NCI-H2107 treated with DMSO at 0.1 percent for 48 hours (cell line): Measurements from ENCODE around the gene TAF8.

Source experiments
- DNase-seq: peaks from one replicate; lab custom pipeline; 2025; ENCODE audit not compliant: unreplicated experiment; lab: John Stamatoyannopoulos, UW

TAF8 gene

GRCh38 chr6:42095094-42095493 lies 44.8 kb downstream of the TAF8 start:
- DNase-seq, result no peak

- DNase-seq, result no peak
Measured at GRCh38 chr6:42095776-42096541, 45.6 kb downstream of the TAF8 start.

- DNase-seq, result no peak
Measured at GRCh38 chr6:42099340-42100028, 49.2 kb downstream of the TAF8 start.

- DNase-seq, result no peak
Measured at GRCh38 chr6:42100029-42100901, 49.9 kb downstream of the TAF8 start.

GRCh38 chr6:42101186-42101657 lies 50.9 kb downstream of the TAF8 start:
- no peak for DNase-seq

- DNase-seq, result no peak
Measured at GRCh38 chr6:42103216-42103615, 52.9 kb downstream of the TAF8 start.

GRCh38 chr6:42103753-42104094 lies 53.4 kb downstream of the TAF8 start:
- DNase-seq, result no peak

GRCh38 chr6:42104095-42104803 lies 53.9 kb downstream of the TAF8 start:
- DNase-seq, result no peak

GRCh38 chr6:42104804-42105125 lies 54.4 kb downstream of the TAF8 start:
- no peak for DNase-seq

- no peak for DNase-seq
Measured at GRCh38 chr6:42105156-42105648, 54.9 kb downstream of the TAF8 start.

GRCh38 chr6:42105709-42106108 lies 55.4 kb downstream of the TAF8 start:
- no peak for DNase-seq

- no peak for DNase-seq
Measured at GRCh38 chr6:42106112-42107023, 56.0 kb downstream of the TAF8 start.

GRCh38 chr6:42108071-42108470 lies 57.7 kb downstream of the TAF8 start:
- DNase-seq, result no peak

- DNase-seq, result no peak
Measured at GRCh38 chr6:42110683-42111082, 60.4 kb downstream of the TAF8 start.

- no peak for DNase-seq
Measured at GRCh38 chr6:42112351-42112750, 62.0 kb downstream of the TAF8 start.

GRCh38 chr6:42113936-42114636 lies 63.8 kb downstream of the TAF8 start:
- no peak for DNase-seq

- DNase-seq, result no peak
Measured at GRCh38 chr6:42117843-42118161, 67.5 kb downstream of the TAF8 start.

- DNase-seq, result no peak
Measured at GRCh38 chr6:42118162-42119001, 68.1 kb downstream of the TAF8 start.
